CD4-positive, alpha-beta T cell treated with Interleukin-10 for 1 hour (primary cell): ENCODE data around the gene TTC24.
"Not testable (repeated sequence)": the region's sequence is repeated elsewhere in the genome, so short reads cannot be mapped to it uniquely, and the experiment has no call there.

Source experiments
- DNase-seq: peaks from one replicate; pipeline ENCODE4 v3.0.0-alpha.2; 2020

TTC24 gene

GRCh38 chr1:156590326-156591180, 11.0 kb downstream of the TTC24 start:
- DNase-seq = no peak

- no peak for DNase-seq
Measured at GRCh38 chr1:156591181-156591431, 11.6 kb downstream of the TTC24 start.

DNA sequence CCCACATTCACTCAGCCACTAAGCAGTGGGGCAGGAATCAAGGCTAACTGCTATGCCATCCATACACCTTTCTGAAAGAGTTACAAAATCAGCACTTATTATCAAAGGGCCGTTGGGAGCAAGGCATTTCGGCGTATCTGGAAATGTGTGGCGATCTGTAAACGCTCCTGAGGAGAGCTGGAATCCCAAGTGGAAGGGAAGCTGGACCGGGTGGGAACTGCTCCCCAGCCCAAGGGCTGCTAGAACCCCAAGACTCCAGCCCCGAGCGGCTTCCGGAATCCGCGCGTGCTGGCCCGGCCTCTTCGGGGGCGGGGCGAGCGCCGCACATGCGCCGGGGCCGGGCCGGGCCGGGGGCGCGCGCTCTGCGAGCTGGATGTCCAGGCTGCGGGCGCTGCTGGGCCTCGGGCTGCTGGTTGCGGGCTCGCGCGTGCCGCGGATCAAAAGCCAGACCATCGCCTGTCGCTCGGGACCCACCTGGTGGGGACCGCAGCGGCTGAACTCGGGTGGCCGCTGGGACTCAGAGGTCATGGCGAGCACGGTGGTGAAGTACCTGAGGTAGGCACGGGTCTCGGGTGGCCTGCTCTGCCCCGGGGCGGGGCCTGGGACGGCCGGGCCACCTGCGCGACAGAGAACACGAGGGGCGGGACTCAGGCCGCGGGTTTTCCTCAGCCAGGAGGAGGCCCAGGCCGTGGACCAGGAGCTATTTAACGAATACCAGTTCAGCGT, 12.1 kb downstream of the TTC24 start, which contains the start of gene NAXE:
NAXE (plus strand) TSS at position 345 of the 726 bp plus-strand sequence; CDS start at position 374, 29 bp downstream.
- DNase-seq = peak; percentile 71

GRCh38 chr1:156592158-156592909, 12.8 kb downstream of the TTC24 start:
- DNase-seq = no peak

DNA sequence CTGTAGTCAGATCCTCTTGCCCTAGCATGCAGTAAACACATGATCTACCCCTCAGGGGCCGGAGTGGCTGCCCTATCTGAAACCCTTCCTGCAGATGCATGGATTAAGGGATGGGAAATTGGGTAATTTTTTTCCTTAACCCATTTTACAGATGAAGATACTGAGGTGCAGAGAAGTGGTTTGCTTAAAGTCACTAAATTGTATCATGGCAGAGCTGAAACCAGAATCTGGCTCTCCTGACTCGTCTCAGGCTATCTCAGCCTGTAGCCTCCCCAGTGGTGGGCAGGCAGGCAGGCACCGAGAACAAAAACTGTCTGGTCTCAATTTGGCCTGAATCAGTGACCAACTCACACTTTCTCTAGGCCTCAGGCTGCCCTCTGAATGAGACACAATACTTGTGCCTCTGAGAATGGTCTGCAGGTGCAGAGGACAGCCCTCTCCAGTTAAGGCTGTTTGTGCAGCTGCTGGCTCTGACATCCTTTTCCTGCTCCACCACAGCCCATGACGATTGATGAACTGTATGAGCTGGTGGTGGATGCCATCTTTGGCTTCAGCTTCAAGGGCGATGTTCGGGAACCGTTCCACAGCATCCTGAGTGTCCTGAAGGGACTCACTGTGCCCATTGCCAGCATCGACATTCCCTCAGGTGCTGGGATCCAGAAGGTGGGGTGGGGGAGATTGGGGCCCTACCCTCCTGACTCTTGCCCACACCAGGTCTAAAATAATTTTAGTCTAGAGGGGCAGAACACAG, 13.6 kb downstream of the TTC24 start:
- no peak for DNase-seq

- DNase-seq = no peak
Measured at GRCh38 chr1:156593661-156593989, 14.1 kb downstream of the TTC24 start.

DNA sequence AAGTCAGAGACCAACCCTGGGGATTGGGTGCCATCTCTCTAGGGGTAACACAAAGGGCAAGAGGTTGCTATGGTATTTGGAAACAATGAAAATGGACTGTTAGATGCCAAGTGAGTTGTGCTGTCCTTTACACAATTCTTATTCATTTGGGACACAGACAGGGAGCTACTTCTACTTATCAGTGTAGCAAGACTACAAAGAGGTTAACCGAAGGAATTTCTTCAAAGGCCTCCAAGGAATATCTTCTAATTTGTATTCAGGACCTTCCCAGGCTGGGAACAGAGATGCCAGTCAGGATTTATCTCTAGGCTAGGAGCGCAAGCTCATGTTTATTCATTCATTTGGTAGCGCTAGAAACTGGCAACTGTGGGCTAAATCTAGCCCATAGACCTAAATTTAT, 14.7 kb downstream of the TTC24 start:
- DNase-seq = no peak

- DNase-seq = no peak
Measured at GRCh38 chr1:156595016-156595415, 15.5 kb downstream of the TTC24 start.

DNA sequence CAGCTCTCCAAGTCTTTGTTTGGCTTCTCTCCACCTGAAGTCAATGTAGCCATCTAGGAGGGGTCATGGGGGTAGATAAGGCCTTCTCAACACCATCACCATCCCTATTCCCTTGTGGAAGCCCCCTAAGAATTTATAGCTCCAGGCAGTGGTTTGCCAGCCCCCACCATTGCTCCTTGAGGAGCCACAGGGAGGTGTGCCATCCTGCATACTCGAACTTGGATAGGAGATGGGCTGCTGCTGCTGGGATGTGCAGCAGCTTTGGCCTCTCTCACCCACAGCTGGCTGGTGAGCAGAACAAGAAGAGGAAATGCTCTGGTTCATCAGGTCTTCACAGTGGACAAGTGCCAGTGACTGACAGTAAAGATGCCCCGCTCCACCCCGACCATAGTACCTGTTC, 16.9 kb downstream of the TTC24 start:
- no peak for DNase-seq

GRCh38 chr1:156598125-156598524, 18.6 kb downstream of the TTC24 start:
- DNase-seq = no peak

DNA sequence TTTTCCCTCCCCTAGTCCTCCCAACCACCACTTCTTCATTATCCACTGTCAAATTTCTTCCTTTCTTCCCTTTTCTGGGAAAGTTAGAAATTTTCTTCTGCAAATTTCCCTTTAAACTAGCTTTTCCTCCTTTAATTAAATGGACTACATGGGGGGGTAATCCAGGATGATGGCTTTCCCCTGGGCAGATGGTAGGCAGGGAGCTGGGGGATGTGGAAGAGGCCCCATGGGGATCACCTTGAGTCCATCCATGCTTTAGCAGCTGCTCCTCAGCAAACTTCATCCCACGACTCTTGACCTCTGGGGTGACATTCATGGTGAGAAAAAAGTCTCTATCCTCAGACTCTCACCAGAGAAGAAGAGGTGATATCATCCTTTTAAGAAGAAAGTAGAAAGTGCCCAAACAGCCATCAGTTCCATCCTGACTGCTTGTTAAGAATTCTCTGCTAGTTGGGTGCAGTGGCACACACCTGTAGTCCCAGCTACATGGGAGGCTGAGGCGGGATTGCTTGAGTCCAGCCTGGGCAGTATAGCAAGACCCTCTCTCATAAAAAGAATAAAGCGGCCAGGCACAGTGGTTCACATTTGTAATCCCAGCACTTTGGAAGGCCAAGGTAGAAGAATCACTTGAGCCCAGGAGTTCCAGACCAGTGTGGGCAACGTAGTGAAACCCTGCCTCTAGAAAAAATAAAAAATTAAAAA, 19.4 kb downstream of the TTC24 start:
- DNase-seq = no peak

DNA sequence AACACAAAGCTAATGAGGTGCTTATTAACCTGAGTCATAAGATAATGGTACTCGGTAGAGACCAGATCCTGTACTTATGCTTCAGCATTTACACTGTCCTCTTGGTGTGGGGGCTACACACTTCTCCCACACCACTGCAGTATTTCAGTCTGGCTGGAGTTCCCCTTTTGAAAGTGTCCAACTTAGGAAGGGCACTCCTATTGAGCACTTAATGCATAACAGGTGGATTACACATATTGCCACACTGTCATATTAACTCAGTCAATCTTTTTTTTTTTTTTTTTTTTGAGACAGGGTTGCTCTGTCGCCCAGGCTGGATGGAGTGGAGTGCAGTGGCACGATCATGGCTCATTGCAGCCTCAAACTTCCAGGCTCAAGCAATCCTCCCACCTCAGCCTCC, 20.3 kb downstream of the TTC24 start:
- peak; percentile 48 for DNase-seq

DNA sequence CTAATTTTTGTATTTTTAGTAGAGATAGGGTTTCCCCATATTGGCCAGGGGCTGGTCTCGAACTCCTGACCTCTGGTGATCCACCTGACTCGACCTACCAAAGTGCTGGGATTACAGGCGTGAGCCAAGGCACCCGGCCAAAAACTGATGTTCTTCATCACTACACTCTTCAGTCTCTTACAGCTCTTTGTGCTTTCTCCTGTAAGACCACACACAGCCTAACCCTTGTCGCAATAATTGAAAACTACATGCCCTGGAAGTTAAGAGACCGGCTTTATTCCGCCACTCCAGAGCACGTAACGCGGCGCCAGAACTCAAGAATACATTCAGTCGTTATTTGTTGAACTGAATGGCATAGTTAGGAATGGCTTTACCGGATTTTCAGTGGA, 21.2 kb downstream of the TTC24 start:
- no peak for DNase-seq

- DNase-seq = peak; percentile 86
Measured at GRCh38 chr1:156601122-156601830, 21.8 kb downstream of the TTC24 start, which contains the start of gene GPATCH4. Gene GPATCH4 (minus strand): TSS chr1:156601479.

GRCh38 chr1:156601892-156602291, 22.4 kb downstream of the TTC24 start:
- no peak for DNase-seq

GRCh38 chr1:156602557-156602993, 23.1 kb downstream of the TTC24 start:
- peak; percentile 33 for DNase-seq

- not testable (repeated sequence) for DNase-seq
Measured at GRCh38 chr1:156607344-156607743, 27.8 kb downstream of the TTC24 start.

- DNase-seq = peak; percentile 81
Measured at GRCh38 chr1:156608036-156608674, 28.6 kb downstream of the TTC24 start.

DNA sequence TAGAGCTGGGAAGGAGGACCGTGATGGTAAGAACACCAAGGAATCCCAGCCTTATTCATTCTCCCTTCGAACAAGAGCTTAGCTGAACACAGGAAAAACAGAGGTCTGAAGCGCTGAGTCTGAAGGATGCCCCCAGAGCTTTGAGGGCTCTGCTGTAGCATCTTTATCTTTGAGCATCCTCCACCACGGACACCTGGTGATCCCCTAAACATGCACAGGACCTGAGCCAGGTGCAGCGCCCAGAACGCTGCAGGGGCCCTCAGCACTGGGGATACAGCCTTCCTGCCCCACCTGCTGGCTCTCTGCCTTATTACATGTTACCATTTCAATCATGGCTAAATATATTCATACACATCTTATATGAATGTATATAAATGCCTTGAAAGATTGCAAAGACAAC, 29.5 kb downstream of the TTC24 start:
- DNase-seq = peak; percentile 67

DNA sequence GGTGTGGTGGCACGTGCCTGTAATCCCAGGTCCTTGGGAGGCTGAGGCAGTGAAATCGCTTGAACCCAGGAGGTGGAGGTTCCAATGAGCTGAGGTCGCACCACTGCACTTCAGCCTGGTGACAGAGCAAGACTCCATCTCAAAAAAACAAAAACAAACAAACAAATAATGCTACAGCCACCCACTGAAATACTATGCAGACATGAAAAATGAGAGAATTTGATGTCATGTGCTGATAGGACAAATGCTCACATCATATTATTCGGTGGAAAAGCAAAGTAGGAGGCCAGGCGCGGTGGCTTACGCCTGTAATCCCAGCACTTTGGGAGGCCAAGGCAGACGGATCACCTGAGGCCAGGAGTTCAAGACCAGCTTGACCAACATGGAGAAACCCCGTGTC, 30.5 kb downstream of the TTC24 start:
- DNase-seq = not testable (repeated sequence)

DNA sequence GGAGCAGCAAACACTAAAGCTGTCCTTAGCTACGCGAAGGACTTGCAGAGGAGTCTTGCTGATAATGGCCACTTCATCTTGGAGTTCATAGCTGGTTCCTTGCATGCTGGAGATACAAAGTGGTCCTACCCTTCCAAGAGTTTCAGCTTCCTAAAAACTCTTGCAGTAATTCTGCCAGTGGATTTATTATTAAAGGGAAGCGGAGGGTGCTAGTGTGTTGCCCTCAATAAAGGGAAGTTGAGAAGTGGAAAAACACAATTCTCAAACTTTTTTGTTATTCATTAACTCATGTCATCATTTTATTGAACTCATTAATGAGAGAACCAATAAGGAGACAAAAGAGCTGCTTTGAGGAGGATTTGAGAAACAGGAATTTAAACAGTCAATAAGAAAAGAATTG, 33.1 kb downstream of the TTC24 start:
- no peak for DNase-seq
